ENCODE data around the gene AMPD2. TPM values are rescaled to one million over a fixed set of nuclear protein-coding genes. Genes with fewer than 3 reads are reported as not detected.
A peak's percentile ranks its signal among the peaks of the same experiment; 100 is the strongest.

Gene AMPD2
- total RNA-seq, 4 donors from 2014 or later: 23.7 to 38.8 (median 33.2) TPM

- no peak for TF ChIP-seq POLR2A (IDR thresholded peaks at IDR 0.05; ENCODE audit: low read depth)
- TF ChIP-seq POLR2AphosphoS5 (IDR thresholded peaks at IDR 0.05): no peak
- TF ChIP-seq EP300 (IDR thresholded peaks at IDR 0.05): no peak
- no peak for TF ChIP-seq CTCF (IDR thresholded peaks at IDR 0.05)
- H3K36me3 ChIP-seq: peaks cover 28 to 54% (median 54%) of the 10 kb centered on the region in 4 donors
- H3K27me3 ChIP-seq: no peaks in the 10 kb centered on the region
- intact Hi-C loops (cut with DNase I): no loop called here
- H3K27ac ChIP-seq (replicated peaks in 1 of 4): no peak overlapping the region
- DNase-seq (ENCODE audit: extremely low spot score): peak; percentile 78
- H3K4me1 ChIP-seq: peaks cover 13 to 46% (median 37%) of the 10 kb centered on the region in 4 donors
- no peaks in the 10 kb centered on the region for H3K9me3 ChIP-seq
- 89% methylated on average over 12 of the region's 21 CpGs for WGBS
- no peak overlapping the region for H3K4me3 ChIP-seq
These were observed 7.2 kb downstream of the AMPD2 start for GRCh38 chr1:109626682-109627408.

DNA sequence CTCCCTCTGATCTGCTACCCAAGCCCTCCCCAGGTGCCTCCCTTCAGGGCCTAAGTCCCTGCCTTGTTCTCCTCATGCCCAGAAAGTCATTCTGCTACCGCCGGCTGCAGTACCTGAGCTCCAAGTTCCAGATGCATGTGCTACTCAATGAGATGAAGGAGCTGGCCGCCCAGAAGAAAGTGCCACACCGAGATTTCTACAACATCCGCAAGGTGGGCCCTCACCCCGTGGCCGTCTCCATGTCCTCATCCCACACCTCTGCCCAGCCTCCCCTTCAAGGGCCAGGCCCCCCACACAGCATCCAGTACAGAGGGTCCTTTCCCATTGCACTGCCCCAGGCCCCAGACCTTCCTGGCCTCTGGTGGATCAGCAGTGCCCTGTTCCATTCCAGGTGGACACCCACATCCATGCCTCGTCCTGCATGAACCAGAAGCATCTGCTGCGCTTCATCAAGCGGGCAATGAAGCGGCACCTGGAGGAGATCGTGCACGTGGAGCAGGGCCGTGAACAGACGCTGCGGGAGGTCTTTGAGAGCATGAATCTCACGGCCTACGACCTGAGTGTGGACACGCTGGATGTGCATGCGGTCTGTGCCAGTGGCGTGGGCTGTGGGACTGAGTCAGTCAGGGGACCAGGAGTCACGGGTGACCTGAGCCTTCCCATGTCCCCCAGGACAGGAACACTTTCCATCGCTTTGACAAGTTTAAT is 8.2 kb downstream of the AMPD2 start:
- DNase-seq (ENCODE audit: extremely low spot score): peak; percentile 89
- H3K4me1 ChIP-seq: peaks cover 11 to 46% (median 33%) of the 10 kb centered on the region in 4 donors
- TF ChIP-seq EP300 (IDR thresholded peaks at IDR 0.05) (no peak), POLR2AphosphoS5 (IDR thresholded peaks at IDR 0.05) (no peak), CTCF (IDR thresholded peaks at IDR 0.05) (no peak), POLR2A (IDR thresholded peaks at IDR 0.05; ENCODE audit: low read depth) (no peak)
- H3K27me3 ChIP-seq: no peaks in the 10 kb centered on the region
- intact Hi-C loops (cut with DNase I): no loop called here
- H3K9me3 ChIP-seq: no peaks in the 10 kb centered on the region
- peaks cover 28 to 55% (median 54%) of the 10 kb centered on the region in 4 donors for H3K36me3 ChIP-seq
- no peak overlapping the region for H3K4me3 ChIP-seq
- WGBS: 93% methylated on average over 22 of the region's 23 CpGs
- no peak overlapping the region for H3K27ac ChIP-seq (replicated peaks in 1 of 4)

DNA sequence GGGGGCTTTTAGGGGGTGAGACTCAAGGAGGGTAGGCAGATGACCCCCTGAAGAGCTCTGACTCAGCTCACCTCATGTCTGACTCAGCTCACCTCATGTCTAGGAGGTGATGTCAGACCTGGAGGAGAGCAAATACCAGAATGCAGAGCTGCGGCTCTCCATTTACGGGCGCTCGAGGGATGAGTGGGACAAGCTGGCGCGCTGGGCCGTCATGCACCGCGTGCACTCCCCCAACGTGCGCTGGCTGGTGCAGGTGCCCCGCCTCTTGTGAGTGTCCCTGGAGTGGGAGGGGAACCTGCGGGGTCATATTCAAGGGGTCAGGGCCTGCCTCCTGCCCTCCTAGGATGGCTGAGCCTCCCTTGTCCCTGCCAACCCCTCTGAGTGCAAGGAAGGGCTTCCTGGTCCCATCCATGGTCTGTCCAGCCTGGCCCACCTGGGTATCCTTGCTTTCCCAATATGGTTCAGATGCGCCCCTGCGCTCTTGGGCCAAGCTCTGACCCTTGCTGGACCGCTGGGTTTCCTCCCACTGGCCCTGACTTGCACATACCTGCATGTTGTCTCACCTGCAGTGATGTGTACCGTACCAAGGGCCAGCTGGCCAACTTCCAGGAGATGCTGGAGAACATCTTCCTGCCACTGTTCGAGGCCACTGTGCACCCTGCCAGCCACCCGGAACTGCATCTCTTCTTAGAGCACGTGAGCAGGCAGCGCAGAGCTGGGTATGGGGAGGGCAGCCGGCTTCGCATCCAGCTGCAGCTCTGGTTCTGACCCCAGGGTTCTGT is 9.1 kb downstream of the AMPD2 start:
- WGBS: 88% methylated on average over 22 of the region's 23 CpGs
- no peak overlapping the region for H3K27ac ChIP-seq (replicated peaks in 1 of 4)
- H3K4me1 ChIP-seq: peaks cover 9 to 43% (median 27%) of the 10 kb centered on the region in 4 donors
- peak; percentile 68 for DNase-seq (ENCODE audit: extremely low spot score)
- intact Hi-C loops (cut with DNase I): no loop called here
- H3K9me3 ChIP-seq: no peaks in the 10 kb centered on the region
- TF ChIP-seq POLR2A (IDR thresholded peaks at IDR 0.05; ENCODE audit: low read depth): no peak
- no peak for TF ChIP-seq CTCF (IDR thresholded peaks at IDR 0.05)
- TF ChIP-seq EP300 (IDR thresholded peaks at IDR 0.05): no peak
- H3K36me3 ChIP-seq: peaks cover 28 to 55% (median 54%) of the 10 kb centered on the region in 4 donors
- no peaks in the 10 kb centered on the region for H3K27me3 ChIP-seq
- H3K4me3 ChIP-seq: no peak overlapping the region

- Histone ChIP-seq H3K9me3 (no peaks in the 10 kb centered on the region), H3K27ac (replicated peaks in 1 of 4) (no peak overlapping the region), H3K4me3 (no peak overlapping the region), H3K4me1 (peaks cover 2 to 35% (median 19%) of the 10 kb centered on the region in 4 donors), H3K27me3 (no peaks in the 10 kb centered on the region), H3K36me3 (peaks cover 28 to 55% (median 54%) of the 10 kb centered on the region in 4 donors)
- intact Hi-C loops (cut with DNase I): no loop called here
- no peak for TF ChIP-seq CTCF (IDR thresholded peaks at IDR 0.05)
- no peak for TF ChIP-seq EP300 (IDR thresholded peaks at IDR 0.05)
- TF ChIP-seq POLR2AphosphoS5 (IDR thresholded peaks at IDR 0.05): no peak
- no peak for TF ChIP-seq POLR2A (IDR thresholded peaks at IDR 0.05; ENCODE audit: low read depth)
- WGBS: 95% methylated on average over 9 of the region's 10 CpGs
- DNase-seq (ENCODE audit: extremely low spot score): peak; percentile 70
These were observed 9.9 kb downstream of the AMPD2 start for GRCh38 chr1:109629372-109630030.
